Subcutaneous adipose tissue (tissue), 4 donors: ENCODE measurements around the gene FSTL1. TPM values are rescaled to one million over a fixed set of nuclear protein-coding genes. Genes with fewer than 3 reads are reported as not detected.

Source experiments
- total RNA-seq, 4 donors: library from RNA; depleted of rRNA; stranded (reverse); fragments of >200 nt; gene quantifications; one replicate each; pipeline ENCODE4 v1.1.0, GENCODE V29; 2016
- TF ChIP-seq, protein P1 (sequence below): fragments of 450-650 bp; IDR thresholded peaks from one replicate; pipeline ENCODE4 v1.5.1; 2016; ENCODE audit warnings: low read depth, mild to moderate bottlenecking, control low read depth, antibody characterized with exemption, moderate library complexity

Gene FSTL1
- total RNA-seq, 4 donors from 2014 or later = 595 to 1,299 (median 897) TPM

DNA sequence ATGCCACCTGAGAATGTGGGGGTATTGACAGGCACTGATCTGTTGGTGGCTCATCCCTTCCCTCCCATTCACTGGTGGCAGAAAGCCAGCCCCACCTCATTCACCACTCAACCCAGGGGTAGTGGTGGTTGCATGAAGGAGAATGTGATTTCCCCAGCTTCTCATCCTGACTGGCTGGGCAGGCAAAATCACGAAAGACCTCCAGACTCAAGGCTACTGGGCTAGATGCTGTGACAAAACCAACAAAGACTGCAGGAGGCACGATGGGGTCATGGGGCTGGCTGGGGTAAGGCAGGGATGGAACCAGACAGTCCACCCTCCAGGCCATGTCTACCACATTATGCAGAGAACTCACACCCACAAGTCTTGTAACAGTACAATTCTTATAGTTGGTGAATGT is 33.9 kb downstream of the FSTL1 start:
- TF ChIP-seq, protein P1, sequence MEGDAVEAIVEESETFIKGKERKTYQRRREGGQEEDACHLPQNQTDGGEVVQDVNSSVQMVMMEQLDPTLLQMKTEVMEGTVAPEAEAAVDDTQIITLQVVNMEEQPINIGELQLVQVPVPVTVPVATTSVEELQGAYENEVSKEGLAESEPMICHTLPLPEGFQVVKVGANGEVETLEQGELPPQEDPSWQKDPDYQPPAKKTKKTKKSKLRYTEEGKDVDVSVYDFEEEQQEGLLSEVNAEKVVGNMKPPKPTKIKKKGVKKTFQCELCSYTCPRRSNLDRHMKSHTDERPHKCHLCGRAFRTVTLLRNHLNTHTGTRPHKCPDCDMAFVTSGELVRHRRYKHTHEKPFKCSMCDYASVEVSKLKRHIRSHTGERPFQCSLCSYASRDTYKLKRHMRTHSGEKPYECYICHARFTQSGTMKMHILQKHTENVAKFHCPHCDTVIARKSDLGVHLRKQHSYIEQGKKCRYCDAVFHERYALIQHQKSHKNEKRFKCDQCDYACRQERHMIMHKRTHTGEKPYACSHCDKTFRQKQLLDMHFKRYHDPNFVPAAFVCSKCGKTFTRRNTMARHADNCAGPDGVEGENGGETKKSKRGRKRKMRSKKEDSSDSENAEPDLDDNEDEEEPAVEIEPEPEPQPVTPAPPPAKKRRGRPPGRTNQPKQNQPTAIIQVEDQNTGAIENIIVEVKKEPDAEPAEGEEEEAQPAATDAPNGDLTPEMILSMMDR = no peak

- TF ChIP-seq, protein P1 = no peak
Measured at GRCh38 chr3:120415756-120416155, 35.0 kb downstream of the FSTL1 start.

DNA sequence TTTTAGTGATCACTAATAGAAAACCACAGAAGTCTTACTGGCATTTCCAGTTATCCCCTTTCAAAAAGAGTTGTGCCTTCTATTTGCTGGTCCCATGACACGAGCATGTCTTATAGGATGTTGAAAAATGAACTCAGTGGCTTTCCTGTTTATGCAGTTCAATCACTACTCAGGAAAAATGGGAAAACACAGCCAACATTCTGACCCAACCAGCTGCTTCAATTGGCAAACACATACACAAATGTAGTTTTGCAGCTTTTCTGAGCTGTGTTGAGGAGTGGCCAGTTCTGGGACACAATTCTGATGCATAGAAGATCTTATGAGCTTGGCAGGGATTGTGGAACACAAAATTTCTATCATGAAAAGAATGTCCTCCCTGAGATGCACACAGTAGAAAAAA is 40.3 kb downstream of the FSTL1 start:
- TF ChIP-seq, protein P1 = no peak

- TF ChIP-seq, protein P1 = no peak
Measured at GRCh38 chr3:120410116-120410515, 40.7 kb downstream of the FSTL1 start.

DNA sequence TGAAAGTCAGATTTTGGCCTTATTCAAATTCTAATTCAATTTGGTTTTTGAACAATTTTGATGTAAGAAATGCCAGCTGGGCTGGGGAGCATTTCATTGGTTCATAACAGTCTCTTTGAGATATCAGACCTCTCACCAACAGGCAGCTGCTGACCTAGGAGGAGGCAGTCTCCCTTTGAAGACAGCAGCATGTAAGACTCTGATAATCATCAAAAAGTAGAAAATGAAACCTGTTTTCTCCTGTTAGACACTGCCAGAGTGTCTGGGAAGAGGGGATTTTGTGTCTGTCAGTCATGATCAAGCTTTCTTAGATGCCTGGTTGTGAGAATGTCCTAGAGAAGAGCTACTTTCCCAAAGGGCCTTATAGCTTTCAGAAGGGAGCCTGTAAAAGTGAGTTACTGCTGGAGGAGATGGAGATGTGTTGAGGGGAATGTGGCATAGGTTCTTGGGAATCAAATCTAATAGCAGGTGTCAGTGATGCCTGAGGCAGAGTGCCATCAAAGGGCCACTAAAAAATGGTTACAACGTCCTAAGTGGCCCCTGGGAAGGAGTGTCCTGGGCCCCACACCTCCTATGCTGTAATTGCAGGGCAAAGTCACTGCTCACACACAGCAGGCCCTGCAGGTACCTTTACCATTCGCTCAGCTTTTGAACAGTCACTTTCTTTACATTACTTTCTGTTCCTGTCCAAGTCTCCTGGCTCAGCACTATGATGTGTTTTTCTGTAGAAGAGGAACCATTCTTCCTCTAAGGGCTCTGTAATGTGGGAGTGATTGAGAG is 43.1 kb downstream of the FSTL1 start:
- TF ChIP-seq, protein P1 = no peak

- TF ChIP-seq, protein P1 = no peak
Measured at GRCh38 chr3:120404876-120405275, 45.9 kb downstream of the FSTL1 start.

- TF ChIP-seq, protein P1 = no peak
Measured at GRCh38 chr3:120402257-120402656, 48.5 kb downstream of the FSTL1 start.
